ENCODE results near the gene PRAMEF11. TPM values are rescaled to one million over a fixed set of nuclear protein-coding genes. Genes with fewer than 3 reads are reported as not detected.
"Not testable (repeated sequence)": the region's sequence is repeated elsewhere in the genome, so short reads cannot be mapped to it uniquely, and the experiment has no call there.

PRAMEF11 gene
- total and polyA plus RNA-seq, 2 donors from 2014 or later: not detected

GRCh38 chr1:12819061-12819460 is 12.1 kb downstream of the PRAMEF11 start:
- FAIRE-seq; H3K9ac ChIP-seq (ENCODE audit: low read length in 3 of 3); H3K27ac ChIP-seq (ENCODE audit: low read depth in 2 of 2, low read length in 2 of 2); H3K4me1 ChIP-seq (ENCODE audit: control insufficient read depth in 2 of 3, insufficient read depth in 2 of 3, low read depth in 1 of 3, low read length in 3 of 3); H3K4me3 ChIP-seq (ENCODE audit: low read length in 3 of 3); H3K9me3 ChIP-seq (ENCODE audit: control insufficient read depth in 2 of 3, insufficient read depth in 1 of 3, low read length in 3 of 3); H3K27me3 ChIP-seq (ENCODE audit: control insufficient read depth, insufficient read depth, low read length); DNase-seq; H3K36me3 ChIP-seq (ENCODE audit: control insufficient read depth in 2 of 3, insufficient read depth in 3 of 3, low read length in 3 of 3); intact Hi-C loops (cut with DNase I): not testable (repeated sequence)

GRCh38 chr1:12811409-12811784 is 19.8 kb downstream of the PRAMEF11 start:
- Histone ChIP-seq H3K4me3 (ENCODE audit: low read length in 3 of 3) (no peak overlapping the region), H3K9me3 (ENCODE audit: control insufficient read depth in 2 of 3, insufficient read depth in 1 of 3, low read length in 3 of 3) (no peaks in the 10 kb centered on the region), H3K27ac (ENCODE audit: low read depth in 2 of 2, low read length in 2 of 2) (no peak overlapping the region), H3K36me3 (ENCODE audit: control insufficient read depth in 2 of 3, insufficient read depth in 3 of 3, low read length in 3 of 3) (no peaks in the 10 kb centered on the region), H3K9ac (ENCODE audit: low read length in 3 of 3) (no peak overlapping the region), H3K27me3 (ENCODE audit: control insufficient read depth, insufficient read depth, low read length) (no peaks in the 10 kb centered on the region), H3K4me1 (ENCODE audit: control insufficient read depth in 2 of 3, insufficient read depth in 2 of 3, low read depth in 1 of 3, low read length in 3 of 3) (no peaks in the 10 kb centered on the region)
- FAIRE-seq (no peak), DNase-seq (no peak)
- intact Hi-C loops (cut with DNase I): no loop called here
- TF ChIP-seq, protein P1, sequence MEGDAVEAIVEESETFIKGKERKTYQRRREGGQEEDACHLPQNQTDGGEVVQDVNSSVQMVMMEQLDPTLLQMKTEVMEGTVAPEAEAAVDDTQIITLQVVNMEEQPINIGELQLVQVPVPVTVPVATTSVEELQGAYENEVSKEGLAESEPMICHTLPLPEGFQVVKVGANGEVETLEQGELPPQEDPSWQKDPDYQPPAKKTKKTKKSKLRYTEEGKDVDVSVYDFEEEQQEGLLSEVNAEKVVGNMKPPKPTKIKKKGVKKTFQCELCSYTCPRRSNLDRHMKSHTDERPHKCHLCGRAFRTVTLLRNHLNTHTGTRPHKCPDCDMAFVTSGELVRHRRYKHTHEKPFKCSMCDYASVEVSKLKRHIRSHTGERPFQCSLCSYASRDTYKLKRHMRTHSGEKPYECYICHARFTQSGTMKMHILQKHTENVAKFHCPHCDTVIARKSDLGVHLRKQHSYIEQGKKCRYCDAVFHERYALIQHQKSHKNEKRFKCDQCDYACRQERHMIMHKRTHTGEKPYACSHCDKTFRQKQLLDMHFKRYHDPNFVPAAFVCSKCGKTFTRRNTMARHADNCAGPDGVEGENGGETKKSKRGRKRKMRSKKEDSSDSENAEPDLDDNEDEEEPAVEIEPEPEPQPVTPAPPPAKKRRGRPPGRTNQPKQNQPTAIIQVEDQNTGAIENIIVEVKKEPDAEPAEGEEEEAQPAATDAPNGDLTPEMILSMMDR (IDR thresholded peaks at IDR 0.05; ENCODE audit: borderline replicate concordance, extremely low read depth, insufficient read depth): no peak

- no peak for DNase-seq
- Histone ChIP-seq H3K27ac (ENCODE audit: low read depth in 2 of 2, low read length in 2 of 2) (no peak overlapping the region), H3K36me3 (ENCODE audit: control insufficient read depth in 2 of 3, insufficient read depth in 3 of 3, low read length in 3 of 3) (no peaks in the 10 kb centered on the region), H3K4me1 (ENCODE audit: control insufficient read depth in 2 of 3, insufficient read depth in 2 of 3, low read depth in 1 of 3, low read length in 3 of 3) (no peaks in the 10 kb centered on the region), H3K9me3 (ENCODE audit: control insufficient read depth in 2 of 3, insufficient read depth in 1 of 3, low read length in 3 of 3) (no peaks in the 10 kb centered on the region), H3K27me3 (ENCODE audit: control insufficient read depth, insufficient read depth, low read length) (no peaks in the 10 kb centered on the region), H3K4me3 (ENCODE audit: low read length in 3 of 3) (no peak overlapping the region), H3K9ac (ENCODE audit: low read length in 3 of 3) (no peak overlapping the region)
- TF ChIP-seq, protein P1 (IDR thresholded peaks at IDR 0.05; ENCODE audit: borderline replicate concordance, extremely low read depth, insufficient read depth): no peak
- intact Hi-C loops (cut with DNase I): no loop called here
- FAIRE-seq: no peak
Measured at GRCh38 chr1:12810691-12811408, 20.4 kb downstream of the PRAMEF11 start.

DNA sequence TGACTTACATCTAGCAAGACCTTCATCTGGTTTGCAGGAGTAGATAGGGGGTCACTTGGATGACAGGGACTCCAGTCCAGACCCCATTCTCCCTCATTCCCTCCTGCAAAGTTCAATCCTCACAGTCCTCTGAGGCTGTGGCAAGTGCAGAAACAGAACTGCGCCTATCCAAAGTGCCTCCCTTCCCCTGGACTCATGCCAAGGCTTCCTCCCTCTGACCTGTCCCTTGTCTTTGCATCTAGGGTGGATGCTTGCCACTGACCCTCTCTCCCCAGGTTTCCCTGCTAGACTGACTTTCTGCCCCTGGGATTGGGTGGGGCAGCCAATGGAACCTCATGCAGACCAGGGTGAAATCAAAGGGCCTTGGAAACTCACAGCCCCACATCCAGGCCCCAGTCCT is 21.3 kb downstream of the PRAMEF11 start:
- H3K4me3 ChIP-seq (ENCODE audit: low read length in 3 of 3): no peak overlapping the region
- no peaks in the 10 kb centered on the region for H3K27me3 ChIP-seq (ENCODE audit: control insufficient read depth, insufficient read depth, low read length)
- no peaks in the 10 kb centered on the region for H3K4me1 ChIP-seq (ENCODE audit: control insufficient read depth in 2 of 3, insufficient read depth in 2 of 3, low read depth in 1 of 3, low read length in 3 of 3)
- H3K9ac ChIP-seq (ENCODE audit: low read length in 3 of 3): no peak overlapping the region
- DNase-seq (no peak), FAIRE-seq (no peak)
- no peak overlapping the region for H3K27ac ChIP-seq (ENCODE audit: low read depth in 2 of 2, low read length in 2 of 2)
- H3K9me3 ChIP-seq (ENCODE audit: control insufficient read depth in 2 of 3, insufficient read depth in 1 of 3, low read length in 3 of 3): no peaks in the 10 kb centered on the region
- H3K36me3 ChIP-seq (ENCODE audit: control insufficient read depth in 2 of 3, insufficient read depth in 3 of 3, low read length in 3 of 3): no peaks in the 10 kb centered on the region
- intact Hi-C loops (cut with DNase I): no loop called here
- TF ChIP-seq, protein P1 (IDR thresholded peaks at IDR 0.05; ENCODE audit: borderline replicate concordance, extremely low read depth, insufficient read depth): no peak

Measured in kidney (tissue), 14 donors.